IPS-20b (cell line): ENCODE measurements around the gene GOT1.

Experiments
- H3K27ac ChIP-seq: one replicate; pipeline ENCODE4 v1.5.1; 2013; ENCODE audit warnings: low read length
- H3K27me3 ChIP-seq: 2 replicates; pipeline ENCODE4 v1.6.1; 2013; ENCODE audit warnings: mild to moderate bottlenecking, low read length, inconsistent platforms; ENCODE audit not compliant: insufficient read depth
- H3K36me3 ChIP-seq: 2 replicates; pipeline ENCODE4 v1.6.1; 2013; ENCODE audit warnings: low read depth, mild to moderate bottlenecking, inconsistent platforms, low read length, moderate library complexity; ENCODE audit not compliant: insufficient read depth
- H3K4me1 ChIP-seq: 2 replicates; pipeline ENCODE4 v1.6.1; 2013; ENCODE audit warnings: mild to moderate bottlenecking, control low read depth, inconsistent platforms, low read length, moderate library complexity; ENCODE audit not compliant: insufficient read depth
- H3K4me3 ChIP-seq: 2 replicates; pipeline ENCODE4 v1.5.1; 2013; ENCODE audit warnings: mild to moderate bottlenecking, low read length, inconsistent platforms
- H3K9ac ChIP-seq: 2 replicates; pipeline ENCODE4 v1.6.1; 2013; ENCODE audit warnings: low read depth, mild to moderate bottlenecking, inconsistent platforms, low read length, moderate library complexity
- H3K9me3 ChIP-seq: 2 replicates; pipeline ENCODE4 v1.6.1; 2013; ENCODE audit warnings: mild to moderate bottlenecking, low read depth, low read length, inconsistent platforms; ENCODE audit not compliant: insufficient read depth

Gene GOT1

DNA sequence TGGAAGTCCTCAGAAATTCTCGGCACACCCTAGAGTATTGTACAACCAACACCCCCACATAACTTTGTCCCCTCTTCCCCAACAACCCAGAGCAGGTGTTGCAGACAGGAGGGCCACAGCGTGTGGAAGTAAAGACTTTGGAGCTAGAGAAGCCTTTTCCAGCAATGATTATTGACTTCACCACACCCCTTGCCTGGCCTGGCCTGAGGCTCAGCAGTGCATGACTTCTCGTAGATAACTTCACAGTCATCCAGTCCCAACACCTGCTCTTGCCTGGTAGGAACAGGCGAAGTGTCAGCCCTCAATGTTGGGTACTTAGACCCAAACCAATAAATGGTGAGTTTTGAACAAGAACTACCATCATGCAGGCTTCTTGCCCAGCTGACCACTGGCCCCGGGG, 36.7 kb downstream of the GOT1 start:
- no peak overlapping the region for H3K4me3 ChIP-seq
- no peaks in the 10 kb centered on the region for H3K9me3 ChIP-seq
- H3K9ac ChIP-seq = no peak overlapping the region
- H3K4me1 ChIP-seq = peaks cover 30% of the 10 kb centered on the region
- H3K36me3 ChIP-seq = peaks cover 28% of the 10 kb centered on the region
- no peaks in the 10 kb centered on the region for H3K27me3 ChIP-seq
- no peak overlapping the region for H3K27ac ChIP-seq

DNA sequence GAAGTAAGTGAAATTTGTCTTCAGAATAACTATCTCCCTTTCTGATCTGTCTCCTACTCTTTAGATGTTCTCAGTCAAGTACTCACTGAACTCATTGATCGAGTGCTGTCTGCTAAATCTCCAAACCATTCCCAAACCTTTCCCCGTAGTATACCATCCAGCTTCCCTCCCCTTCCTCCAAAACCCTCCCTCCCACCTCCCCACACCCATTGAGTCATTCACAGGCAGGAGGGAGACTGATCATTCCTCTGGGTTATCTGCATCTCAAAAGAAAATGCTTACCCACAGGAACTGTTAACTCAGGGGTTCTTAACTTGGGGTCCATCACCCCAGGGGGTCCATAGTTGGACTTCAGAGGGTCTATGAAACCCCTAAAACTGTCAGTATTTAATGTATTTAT, 37.4 kb downstream of the GOT1 start:
- no peak overlapping the region; the same call in 1 of the 2 replicates for H3K9ac ChIP-seq
- H3K4me1 ChIP-seq = peaks cover 30% of the 10 kb centered on the region
- peak overlapping the region; percentile 54 for H3K4me3 ChIP-seq
- H3K9me3 ChIP-seq = no peaks in the 10 kb centered on the region
- no peak overlapping the region for H3K27ac ChIP-seq
- H3K36me3 ChIP-seq = peaks cover 23% of the 10 kb centered on the region
- no peaks in the 10 kb centered on the region for H3K27me3 ChIP-seq

DNA sequence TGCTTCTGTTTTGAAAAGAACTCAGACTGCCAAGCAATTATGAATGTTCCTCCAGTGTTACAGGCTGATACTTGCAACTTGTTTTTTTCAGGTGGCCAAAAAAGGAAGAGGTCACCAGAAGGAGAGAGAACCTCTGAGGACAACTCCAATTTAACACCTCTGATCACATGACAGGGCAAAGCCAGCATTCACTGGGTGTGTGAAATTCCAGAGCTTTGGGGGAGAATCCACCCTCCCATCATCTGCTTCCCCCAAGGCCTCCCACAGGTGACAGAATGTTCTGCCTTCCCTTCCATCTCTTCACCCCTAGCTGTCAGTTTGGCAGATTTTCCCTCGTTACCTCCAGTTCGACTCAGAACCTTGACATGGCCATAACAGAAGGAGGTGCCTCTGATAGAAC, 39.1 kb downstream of the GOT1 start:
- Histone ChIP-seq H3K27ac (no peak overlapping the region), H3K4me1 (peaks cover 28% of the 10 kb centered on the region), H3K36me3 (peaks cover 6% of the 10 kb centered on the region; the same call in 1 of the 2 replicates), H3K27me3 (no peaks in the 10 kb centered on the region), H3K9me3 (no peaks in the 10 kb centered on the region), H3K4me3 (no peak overlapping the region), H3K9ac (no peak overlapping the region)

DNA sequence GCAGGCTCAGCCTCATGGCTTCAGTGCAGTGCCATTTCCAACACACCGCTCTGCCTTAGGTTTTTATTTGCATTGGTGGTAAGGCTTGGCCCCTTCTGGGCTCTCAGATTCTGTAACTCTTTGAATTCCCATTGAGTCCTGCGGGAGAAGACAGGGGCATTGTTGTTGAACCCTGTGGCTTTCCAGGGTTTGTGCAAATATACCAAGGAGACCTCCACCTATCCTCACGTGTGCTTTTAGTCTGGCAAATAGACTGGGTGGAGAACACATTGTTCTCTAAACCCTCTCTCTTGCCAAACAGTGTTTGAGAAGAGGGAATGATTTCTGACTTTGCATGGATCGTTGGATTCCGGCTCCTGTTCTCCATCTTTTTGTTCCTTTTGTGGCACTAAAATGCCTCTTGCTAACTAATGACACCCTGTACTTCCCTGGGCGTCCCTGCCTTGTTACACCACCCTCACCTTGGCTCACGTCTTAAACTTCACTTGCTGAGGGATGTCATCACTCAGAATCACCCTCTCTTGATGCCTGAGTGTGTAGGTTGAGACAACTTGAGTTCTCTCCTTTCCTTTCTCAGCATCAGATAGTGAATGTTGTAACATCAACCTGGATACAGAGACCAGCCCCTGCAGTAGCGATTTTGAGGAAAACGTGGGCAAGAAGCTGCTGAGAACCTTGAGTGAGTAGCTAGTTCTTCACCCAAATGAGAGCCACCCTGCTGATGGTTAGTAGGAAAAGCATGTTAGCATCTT, 40.5 kb downstream of the GOT1 start:
- no peaks in the 10 kb centered on the region for H3K27me3 ChIP-seq
- H3K36me3 ChIP-seq = no peaks in the 10 kb centered on the region
- no peaks in the 10 kb centered on the region for H3K9me3 ChIP-seq
- H3K9ac ChIP-seq = no peak overlapping the region
- no peak overlapping the region for H3K4me3 ChIP-seq
- no peak overlapping the region for H3K27ac ChIP-seq
- H3K4me1 ChIP-seq = peaks cover 15% of the 10 kb centered on the region

DNA sequence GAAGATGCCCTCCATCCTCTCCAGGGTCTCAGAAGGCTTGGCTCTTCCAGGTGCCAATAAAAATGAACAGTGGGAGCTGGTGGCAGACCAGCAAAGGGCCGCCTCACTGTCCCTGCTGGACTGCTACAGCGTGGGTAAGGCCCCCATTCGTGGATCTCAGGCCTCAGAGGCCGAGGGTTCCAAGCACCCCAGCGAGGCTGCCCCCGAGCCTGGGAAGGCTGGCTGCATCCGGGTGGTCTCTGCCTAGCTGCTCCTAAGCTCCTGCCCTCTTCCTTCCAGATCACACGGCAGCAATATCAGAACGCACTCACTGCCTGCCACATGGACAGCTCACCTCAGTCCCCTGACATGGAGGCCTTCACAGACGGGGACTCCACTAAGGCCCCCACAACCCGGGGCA, 42.9 kb downstream of the GOT1 start:
- Histone ChIP-seq H3K9me3 (no peaks in the 10 kb centered on the region), H3K27ac (no peak overlapping the region), H3K4me3 (no peak overlapping the region), H3K27me3 (no peaks in the 10 kb centered on the region), H3K4me1 (peaks cover 3% of the 10 kb centered on the region; the same call in 1 of the 2 replicates), H3K9ac (no peak overlapping the region), H3K36me3 (no peaks in the 10 kb centered on the region)

DNA sequence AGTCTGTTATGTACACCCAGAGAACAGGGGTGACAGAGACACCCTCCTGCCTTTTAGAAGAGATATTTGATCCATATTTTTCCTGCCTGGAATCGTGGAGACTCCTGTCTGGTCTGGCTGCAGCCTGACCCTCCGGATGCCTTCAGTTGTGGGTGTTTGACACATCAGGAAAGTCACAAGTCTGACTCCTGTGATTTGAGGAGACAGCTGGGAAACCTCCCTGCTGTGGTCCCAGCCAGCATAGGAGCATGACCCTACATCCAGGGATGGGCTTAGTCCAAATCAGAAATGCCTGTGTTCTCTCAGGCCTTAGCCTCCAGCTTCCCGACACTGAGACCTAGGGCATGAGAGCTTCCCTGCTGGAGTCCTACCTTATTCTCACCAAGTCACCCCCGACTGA, 43.4 kb downstream of the GOT1 start:
- Histone ChIP-seq H3K9me3 (no peaks in the 10 kb centered on the region), H3K4me3 (no peak overlapping the region), H3K27me3 (no peaks in the 10 kb centered on the region)

DNA sequence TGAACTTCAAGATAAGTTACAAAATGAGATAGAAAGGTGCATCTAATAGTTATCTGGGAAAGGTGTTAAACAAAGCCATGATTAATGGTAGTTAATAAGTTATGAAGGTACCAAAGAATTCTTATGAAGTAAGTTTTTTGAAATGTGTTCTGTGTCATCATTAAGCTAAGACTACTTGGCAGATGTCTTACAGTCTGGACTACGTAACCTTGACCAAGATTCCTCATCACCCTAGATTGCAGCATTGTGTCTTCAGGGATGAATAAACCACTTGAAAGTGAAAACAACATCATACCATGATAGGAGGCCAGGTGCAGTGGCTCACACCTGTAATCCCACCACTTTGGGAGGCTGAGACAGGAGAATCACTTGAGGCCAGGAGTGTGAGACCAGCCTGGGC, 48.2 kb downstream of the GOT1 start:
- Histone ChIP-seq H3K9me3 (no peaks in the 10 kb centered on the region), H3K27ac (no peak overlapping the region), H3K36me3 (no peaks in the 10 kb centered on the region), H3K4me3 (no peak overlapping the region), H3K4me1 (no peaks in the 10 kb centered on the region), H3K9ac (no peak overlapping the region), H3K27me3 (no peaks in the 10 kb centered on the region)

More for the DNA sequence above, 43.4 kb downstream of the GOT1 start:
- no peak overlapping the region for H3K27ac ChIP-seq
- no peaks in the 10 kb centered on the region; the same call in 1 of the 2 replicates for H3K4me1 ChIP-seq
- H3K9ac ChIP-seq = no peak overlapping the region
- H3K36me3 ChIP-seq = no peaks in the 10 kb centered on the region

DNA sequence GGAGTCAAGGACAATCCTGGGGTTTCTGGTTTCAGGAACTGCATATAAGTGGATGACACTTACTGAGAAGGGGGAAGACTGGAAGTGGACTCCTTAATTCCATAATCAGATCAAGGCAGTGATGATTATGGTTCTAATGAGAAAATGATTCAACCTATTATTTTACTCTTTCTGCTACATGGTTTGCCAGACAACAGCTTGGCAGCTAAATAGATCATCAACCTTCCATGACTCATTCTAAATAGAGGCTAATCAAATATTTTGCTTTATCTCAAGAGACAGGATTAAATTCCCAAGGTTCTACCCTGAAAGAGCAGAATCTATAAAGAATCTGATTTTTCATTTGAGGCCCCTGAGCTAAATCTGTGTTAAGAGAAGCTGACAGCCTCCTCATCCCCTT, 55.0 kb downstream of the GOT1 start:
- H3K4me3 ChIP-seq = no peak overlapping the region
- no peaks in the 10 kb centered on the region for H3K36me3 ChIP-seq
- no peak overlapping the region for H3K27ac ChIP-seq
- no peaks in the 10 kb centered on the region for H3K27me3 ChIP-seq
- H3K4me1 ChIP-seq = no peaks in the 10 kb centered on the region
- H3K9me3 ChIP-seq = no peaks in the 10 kb centered on the region
- H3K9ac ChIP-seq = no peak overlapping the region

DNA sequence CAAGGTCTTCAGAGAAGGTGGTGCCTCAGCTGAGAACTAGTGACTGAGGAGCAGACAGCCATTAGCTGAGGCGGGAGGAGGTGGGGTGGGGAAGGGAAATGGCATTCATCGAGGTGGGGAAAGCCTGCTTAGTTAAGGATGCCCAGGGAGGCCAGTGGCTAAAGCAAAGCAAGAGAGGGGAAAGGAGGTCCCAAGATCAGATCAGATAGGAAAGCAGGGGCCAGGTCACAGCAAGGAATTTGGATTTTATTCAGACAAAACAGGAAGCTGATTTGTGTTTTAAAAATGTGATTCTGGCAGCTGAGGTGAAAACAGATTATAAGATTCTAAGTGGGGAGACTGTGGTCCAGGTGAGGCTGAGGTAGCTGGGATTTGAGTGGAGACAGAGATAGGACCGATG, 55.5 kb downstream of the GOT1 start:
- no peak overlapping the region for H3K4me3 ChIP-seq
- H3K27ac ChIP-seq = no peak overlapping the region
- no peaks in the 10 kb centered on the region for H3K36me3 ChIP-seq
- no peak overlapping the region for H3K9ac ChIP-seq
- no peaks in the 10 kb centered on the region for H3K27me3 ChIP-seq
- no peaks in the 10 kb centered on the region for H3K4me1 ChIP-seq
- no peaks in the 10 kb centered on the region for H3K9me3 ChIP-seq

DNA sequence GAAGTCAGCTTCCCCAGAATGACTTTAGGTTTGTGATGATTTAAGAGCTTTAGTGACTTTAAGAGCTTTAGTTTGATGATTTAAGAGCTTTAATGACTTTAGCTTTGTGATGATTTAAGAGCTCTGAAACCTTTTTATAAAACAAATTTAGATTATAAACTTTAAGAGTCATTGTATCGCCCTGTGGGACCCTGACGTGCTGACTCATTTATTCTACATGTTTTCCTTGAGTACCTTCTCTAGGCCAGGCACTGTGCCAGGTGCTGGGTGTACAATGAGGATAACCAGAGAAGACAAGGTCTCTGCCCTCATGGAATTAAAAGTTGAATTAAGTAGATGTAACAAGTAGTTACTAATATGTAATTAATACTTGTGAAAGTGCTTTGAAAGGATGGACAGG, 55.9 kb downstream of the GOT1 start:
- no peak overlapping the region for H3K9ac ChIP-seq
- no peak overlapping the region for H3K4me3 ChIP-seq
- H3K27me3 ChIP-seq = no peaks in the 10 kb centered on the region
- no peak overlapping the region for H3K27ac ChIP-seq
- no peaks in the 10 kb centered on the region for H3K36me3 ChIP-seq
- no peaks in the 10 kb centered on the region for H3K4me1 ChIP-seq
- no peaks in the 10 kb centered on the region for H3K9me3 ChIP-seq

DNA sequence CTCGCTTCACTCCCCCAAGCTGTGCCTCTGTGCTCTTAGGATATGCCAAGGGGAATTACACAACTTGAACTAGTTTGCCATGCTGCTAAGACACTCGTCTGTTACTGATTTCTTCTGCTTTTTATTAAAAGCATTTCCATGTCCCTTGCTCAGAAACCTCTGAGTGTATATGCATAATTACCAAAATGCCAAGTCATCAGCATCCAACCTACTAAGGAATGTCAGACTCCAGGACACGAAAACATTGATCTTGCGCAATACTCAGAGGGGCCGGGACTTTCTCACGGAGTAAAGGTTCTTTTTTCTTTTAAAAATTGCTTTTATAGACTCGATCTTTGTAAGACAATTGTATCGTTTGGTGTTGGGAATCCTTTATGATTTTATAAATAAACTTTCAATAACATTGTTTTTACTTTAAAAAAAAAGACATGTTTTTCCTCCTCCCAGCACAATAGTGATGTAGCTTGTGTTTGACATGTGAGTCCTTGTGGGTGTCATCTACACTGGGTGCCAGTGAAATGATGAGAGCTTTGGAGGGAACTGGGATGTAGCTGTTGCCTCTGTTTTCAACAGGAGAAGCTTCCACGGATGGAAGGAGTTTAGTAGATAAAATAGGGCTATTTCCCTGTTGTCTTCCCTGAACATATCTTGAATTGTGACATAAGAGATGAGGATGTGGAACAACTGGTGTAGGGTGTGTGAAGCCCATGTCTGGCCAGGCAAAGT, 57.7 kb downstream of the GOT1 start:
- H3K9me3 ChIP-seq = no peaks in the 10 kb centered on the region
- H3K4me3 ChIP-seq = no peak overlapping the region
- no peaks in the 10 kb centered on the region for H3K27me3 ChIP-seq
- H3K9ac ChIP-seq = no peak overlapping the region
- no peak overlapping the region for H3K27ac ChIP-seq
- H3K4me1 ChIP-seq = peaks cover 2% of the 10 kb centered on the region; the same call in 1 of the 2 replicates
- H3K36me3 ChIP-seq = no peaks in the 10 kb centered on the region

DNA sequence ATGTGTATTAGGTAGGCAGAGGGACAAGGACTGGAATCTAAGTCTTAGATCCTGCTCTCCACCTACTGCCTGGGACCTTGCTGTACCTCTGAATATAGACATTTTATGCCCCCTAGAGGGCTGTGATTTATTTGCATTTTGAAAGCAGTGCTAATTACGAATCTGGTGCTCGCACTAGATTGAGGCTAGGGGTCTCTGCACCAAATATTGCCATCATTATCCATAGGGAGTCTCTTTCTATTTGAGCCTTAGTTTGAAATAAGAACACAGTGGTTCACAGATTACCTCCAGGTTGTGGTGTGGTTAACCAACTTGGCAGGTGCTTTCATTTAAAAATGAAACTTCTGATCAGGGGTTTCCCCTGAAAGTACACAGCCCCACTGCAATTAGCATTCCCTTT, 59.4 kb downstream of the GOT1 start:
- H3K27me3 ChIP-seq = no peaks in the 10 kb centered on the region
- no peak overlapping the region for H3K27ac ChIP-seq
- H3K9ac ChIP-seq = no peak overlapping the region
- peaks cover 2% of the 10 kb centered on the region; the same call in 1 of the 2 replicates for H3K4me1 ChIP-seq
- no peak overlapping the region for H3K4me3 ChIP-seq
- no peaks in the 10 kb centered on the region for H3K36me3 ChIP-seq
- no peaks in the 10 kb centered on the region for H3K9me3 ChIP-seq
